Measurements from ENCODE around the gene GAD2.

GAD2 gene

GRCh38 chr10:26335574-26336093 lies 119.1 kb downstream of the GAD2 start:
- no peak for TF ChIP-seq TEAD4 (IDR thresholded peaks at IDR 0.05)
- no peak for TF ChIP-seq EGR1 (IDR thresholded peaks at IDR 0.05)
- TF ChIP-seq CREB1 (IDR thresholded peaks at IDR 0.05; ENCODE audit: low read depth) = no peak

- TF ChIP-seq MAX (IDR thresholded peaks at IDR 0.05) = no peak
- TF ChIP-seq TAF1 (IDR thresholded peaks at IDR 0.05; ENCODE audit: low read depth) = no peak
Observed at GRCh38 chr10:26336979-26337378, 120.4 kb downstream of the GAD2 start.

GRCh38 chr10:26341701-26342100 lies 125.1 kb downstream of the GAD2 start:
- TF ChIP-seq NFIC (IDR thresholded peaks at IDR 0.05) (no peak), CREB1 (IDR thresholded peaks at IDR 0.05; ENCODE audit: low read depth) (no peak), TCF12 (IDR thresholded peaks at IDR 0.05; ENCODE audit: low read depth) (no peak), CEBPB (IDR thresholded peaks at IDR 0.05) (no peak), USF1 (IDR thresholded peaks at IDR 0.05) (no peak), YY1 (IDR thresholded peaks at IDR 0.05; ENCODE audit: low read depth) (no peak), EP300 (IDR thresholded peaks at IDR 0.05; ENCODE audit: borderline replicate concordance) (no peak), EGR1 (IDR thresholded peaks at IDR 0.05) (no peak), MAX (IDR thresholded peaks at IDR 0.05) (no peak), TAF1 (IDR thresholded peaks at IDR 0.05; ENCODE audit: low read depth) (no peak), ZBTB7A (IDR thresholded peaks at IDR 0.05; ENCODE audit: low read depth) (no peak), TEAD4 (IDR thresholded peaks at IDR 0.05) (no peak), REST (IDR thresholded peaks at IDR 0.05; ENCODE audit: low read depth) (no peak), FOXM1 (IDR thresholded peaks at IDR 0.05; ENCODE audit: borderline replicate concordance, low read depth) (no peak), RAD21 (IDR thresholded peaks at IDR 0.05; ENCODE audit: low read depth) (no peak)

Measured in Ishikawa (cell line).